Embryonic facial prominence (tissue), 1 donor: ENCODE results near the gene SATL1.
"Not testable (repeated sequence)": the region's sequence is repeated elsewhere in the genome, so short reads cannot be mapped to it uniquely, and the experiment has no call there.

Experiments
- DNase-seq: peaks from one replicate; pipeline ENCODE4 v3.0.0-alpha.2; 2016; ENCODE audit errors: extremely low spot score

The SATL1 gene

DNA sequence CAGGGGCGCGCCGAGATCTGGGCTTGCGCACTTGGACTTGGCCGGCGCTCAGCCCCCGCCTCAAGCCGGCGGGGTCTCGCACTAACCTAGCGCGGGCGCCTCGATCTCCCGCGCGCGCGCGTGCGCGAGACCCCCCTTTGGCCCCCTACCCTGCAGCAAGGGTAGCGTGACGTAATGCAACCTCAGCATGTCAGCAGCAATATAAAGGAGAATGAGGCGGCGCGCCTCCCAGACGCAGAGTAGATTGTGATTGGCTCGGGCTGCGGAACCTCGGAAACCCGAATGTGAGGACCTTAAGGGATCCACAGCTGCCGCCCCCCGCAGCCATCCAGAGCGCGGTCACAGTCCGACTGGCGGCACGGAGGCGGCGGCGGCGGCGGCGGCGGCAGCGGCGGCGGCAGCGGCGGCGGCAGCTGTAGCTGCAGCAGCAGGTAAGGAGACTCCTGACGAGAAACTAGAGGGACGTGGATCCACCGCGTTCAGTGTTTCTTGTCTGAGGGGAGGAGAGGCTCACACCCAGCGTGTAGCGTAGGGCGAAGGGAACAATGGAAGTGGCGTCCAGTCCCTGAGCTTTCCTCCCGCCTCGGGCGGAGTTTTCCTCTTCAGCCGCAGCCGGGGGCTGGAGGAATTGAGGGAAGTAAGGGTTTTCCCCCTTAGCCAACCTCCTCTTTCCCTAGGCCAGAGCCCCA, at the start of gene SATL1, which contains the start of gene ZNF711:
TSS of gene SATL1 (minus strand) at position 19 of the 689 bp plus-strand sequence. CDS start 134,811 bp downstream, outside the sequence.
TSS of gene ZNF711 (plus strand) at position 231 of the 689 bp plus-strand sequence. CDS start 3,582 bp downstream, outside the sequence.
- DNase-seq, result peak; percentile 73

DNA sequence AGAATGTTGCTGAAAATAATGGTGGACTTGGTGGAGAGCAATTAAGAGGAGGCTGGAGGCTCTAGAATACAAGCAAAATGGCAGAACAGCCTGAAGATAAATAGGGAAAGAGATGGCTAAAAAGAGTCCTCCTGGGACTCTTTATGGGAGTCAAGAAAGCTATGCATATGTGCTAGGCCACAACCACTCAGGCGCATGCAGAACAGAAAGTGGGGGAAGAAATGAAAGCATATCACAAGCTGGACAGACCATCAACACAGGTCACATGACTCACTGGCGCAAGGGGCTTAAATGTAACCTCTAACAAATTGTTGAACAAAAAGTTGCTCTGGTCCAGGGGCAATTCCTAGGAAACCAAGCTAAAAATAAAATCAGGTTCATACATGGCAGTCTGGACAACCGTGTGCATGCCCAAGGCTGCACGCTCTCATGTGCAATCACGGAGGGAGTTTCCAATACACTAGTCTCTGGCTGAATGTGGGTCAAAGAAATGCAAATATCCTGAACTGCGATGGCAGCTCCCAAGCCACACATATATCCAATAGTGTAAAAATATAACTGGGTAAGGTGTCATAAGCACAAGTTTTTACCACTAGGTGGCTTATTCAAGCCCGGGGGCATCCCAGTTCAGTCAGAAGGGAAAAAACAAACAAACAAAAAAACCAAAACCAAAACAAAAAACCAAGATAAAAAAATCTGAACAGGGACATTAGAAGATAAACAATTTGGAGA, 45.6 kb upstream of the SATL1 start:
- DNase-seq, result no peak

DNA sequence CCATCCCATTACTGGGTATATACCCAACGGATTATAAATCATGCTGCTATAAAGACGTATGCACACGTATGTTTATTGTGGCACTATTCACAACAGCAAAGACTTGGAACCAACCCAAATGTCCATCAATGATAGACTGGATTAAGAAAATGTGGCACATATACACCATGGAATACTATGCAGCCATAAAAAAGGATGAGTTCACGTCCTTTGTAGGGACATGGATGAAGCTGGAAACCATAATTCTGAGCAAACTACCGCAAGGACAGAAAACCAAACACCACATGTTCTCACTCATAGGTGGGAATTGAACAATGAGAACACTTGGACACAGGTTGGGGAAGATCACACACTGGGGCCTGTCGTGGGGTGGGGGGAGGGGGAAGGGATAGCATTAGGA, 41.7 kb upstream of the SATL1 start:
- not testable (repeated sequence) for DNase-seq

GRCh38 chrX:85244450-85245211, 1.1 kb upstream of the SATL1 start:
- no peak for DNase-seq

- DNase-seq, result no peak
Measured at GRCh38 chrX:85243155-85243554, 424 bp downstream of the SATL1 start.

DNA sequence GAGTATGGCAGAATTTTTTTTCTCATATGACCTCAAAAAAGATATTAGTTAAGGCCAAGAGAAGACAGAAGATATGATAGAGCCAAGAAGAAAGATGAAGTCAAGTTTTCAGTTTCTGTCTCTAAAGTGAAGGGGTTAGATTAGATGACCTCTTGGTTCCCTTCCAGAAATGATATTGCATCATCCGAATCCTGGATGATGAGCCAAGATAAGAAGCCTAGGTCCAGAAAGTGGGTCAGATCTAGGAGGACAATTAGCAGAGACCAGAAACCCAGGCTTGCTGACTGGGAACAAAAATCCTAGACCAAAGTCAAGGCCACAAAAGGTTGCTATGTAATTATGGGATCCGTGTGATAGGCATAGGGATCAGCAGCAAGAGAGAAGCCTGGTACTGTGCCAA, 20.2 kb downstream of the SATL1 start:
- DNase-seq, result no peak

- no peak for DNase-seq
Measured at GRCh38 chrX:85221361-85221760, 22.2 kb downstream of the SATL1 start.

- DNase-seq, result no peak
Measured at GRCh38 chrX:85215946-85216345, 27.6 kb downstream of the SATL1 start.

GRCh38 chrX:85213792-85214530, 29.6 kb downstream of the SATL1 start:
- no peak for DNase-seq

- no peak for DNase-seq
Measured at GRCh38 chrX:85203461-85203970, 40.1 kb downstream of the SATL1 start.

DNA sequence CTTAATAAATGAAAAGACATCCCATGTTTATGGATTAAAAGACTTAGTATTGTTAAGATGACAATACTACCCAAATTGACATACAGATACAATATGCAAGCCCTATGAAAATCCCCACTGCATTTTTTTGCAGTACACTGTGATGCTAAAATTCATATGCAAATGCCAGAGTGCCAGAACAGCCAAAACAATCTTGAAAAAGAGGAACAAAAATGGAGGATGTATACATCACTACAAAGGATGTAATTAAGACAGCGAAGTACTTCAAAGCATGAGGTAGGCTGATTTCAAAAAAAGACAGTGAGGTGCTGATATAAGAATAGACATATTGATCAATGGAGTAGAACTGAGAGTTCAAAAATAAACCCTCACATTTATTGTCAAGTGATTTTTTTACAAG, 47.3 kb downstream of the SATL1 start:
- no peak for DNase-seq

GRCh38 chrX:85159644-85160043, 83.9 kb downstream of the SATL1 start:
- no peak for DNase-seq

- no peak for DNase-seq
Measured at GRCh38 chrX:85140964-85141363, 102.6 kb downstream of the SATL1 start.

GRCh38 chrX:85139422-85139821, 104.2 kb downstream of the SATL1 start:
- no peak for DNase-seq

DNA sequence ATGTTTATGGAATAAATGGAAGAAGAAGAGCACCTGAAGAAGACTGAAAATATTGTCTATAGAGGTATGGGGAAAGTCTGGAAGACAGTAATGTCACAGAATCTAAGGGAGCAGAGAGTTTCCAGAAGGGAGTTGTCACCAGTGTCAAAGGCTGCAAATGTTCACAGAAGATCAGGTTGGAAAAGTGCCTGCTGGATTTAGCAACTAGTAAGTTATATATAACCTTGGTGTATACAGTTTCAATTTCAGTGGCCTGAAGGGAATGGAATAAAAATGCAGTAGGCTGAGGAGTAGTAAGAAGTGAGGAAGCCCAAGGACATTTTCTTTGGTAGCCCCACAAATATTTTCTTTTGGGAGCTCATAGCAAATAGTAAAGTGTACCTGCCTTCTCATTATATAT, 107.2 kb downstream of the SATL1 start:
- no peak for DNase-seq

- no peak for DNase-seq
Measured at GRCh38 chrX:85115252-85115651, 128.3 kb downstream of the SATL1 start.

DNA sequence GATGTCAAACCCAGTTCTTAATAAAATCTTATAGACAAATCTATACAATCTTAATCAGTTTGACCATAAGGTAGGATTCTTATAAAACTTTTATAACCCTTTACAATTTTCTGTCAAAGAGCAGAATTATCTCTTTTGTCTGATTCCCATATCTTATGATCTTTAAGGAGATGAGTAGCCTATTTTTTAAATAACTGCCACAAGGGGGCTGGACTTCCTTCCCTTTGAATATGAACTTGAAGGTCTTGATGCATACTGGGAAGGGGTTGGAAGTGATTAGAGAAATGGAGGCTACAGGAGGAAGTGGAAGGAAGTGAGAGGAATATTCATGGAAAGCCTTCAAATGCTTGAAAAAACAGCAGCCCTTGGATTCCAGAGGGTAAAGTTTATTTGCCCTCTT, 128.8 kb downstream of the SATL1 start:
- DNase-seq, result no peak

GRCh38 chrX:85114171-85114570, 129.4 kb downstream of the SATL1 start:
- DNase-seq, result no peak

DNA sequence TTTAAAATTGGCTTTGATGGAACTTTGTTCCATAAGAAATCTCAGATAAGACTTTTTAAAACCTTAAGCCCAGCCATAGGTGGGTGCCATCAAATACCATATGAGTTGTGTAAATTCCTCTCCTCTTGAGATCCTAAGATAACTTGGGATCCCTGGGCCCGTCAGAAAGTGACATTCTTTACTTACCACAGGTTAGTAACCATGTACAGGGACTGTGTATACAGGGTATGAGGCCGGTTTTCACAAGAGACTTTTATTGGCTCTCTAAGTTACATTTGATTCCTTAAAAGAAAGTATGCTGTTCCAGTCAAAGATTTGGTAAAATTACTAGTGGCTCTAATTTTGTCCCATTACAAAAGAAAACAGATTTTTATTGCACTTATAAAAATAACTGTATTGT, 129.8 kb downstream of the SATL1 start:
- DNase-seq, result no peak

- DNase-seq, result no peak
Measured at GRCh38 chrX:85112293-85112692, 131.3 kb downstream of the SATL1 start.

DNA sequence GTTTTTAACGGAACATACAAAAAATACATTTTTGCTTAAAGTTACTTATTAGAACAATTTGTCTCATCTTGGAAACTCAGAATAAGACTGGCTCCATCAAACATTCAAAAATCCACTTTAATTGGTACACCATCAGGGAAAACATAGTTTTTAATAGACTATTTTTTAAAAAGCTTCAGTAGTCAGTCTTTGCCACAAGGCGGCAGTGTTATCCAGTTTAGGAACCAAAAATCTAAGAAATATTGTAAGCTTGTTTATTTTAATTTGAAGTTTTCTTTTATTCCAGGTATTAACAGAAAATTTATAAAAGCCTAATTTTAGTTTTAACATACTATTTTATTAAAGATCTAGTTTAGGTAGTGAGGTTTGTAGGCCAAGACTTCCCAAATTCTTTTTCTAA, 132.2 kb downstream of the SATL1 start:
- DNase-seq, result no peak

- no peak for DNase-seq
Measured at GRCh38 chrX:85109235-85109634, 134.3 kb downstream of the SATL1 start.
